HepG2 (cell line): Measurements from ENCODE around the gene CUL2. TPM values are rescaled to one million over a fixed set of nuclear protein-coding genes. Genes with fewer than 3 reads are reported as not detected.

Source experiments
- ATAC-seq: fragments of 200-7000 bp; cut with Tn5 transposase; 3 replicates; pipeline ENCODE4 v1.9.1; 2020; ENCODE audit warnings: mild to moderate bottlenecking, moderate library complexity
- BruUV-seq: library from RNA; stranded (reverse); fragments of 400-500 nt; replicated peaks from 2 replicates; lab custom pipeline; 2021; lab: Mats Ljungman, UMichigan
- CTCF ChIA-PET: fragments of 300-600 bp; formaldehyde crosslinking; extraction: SDS; loops from one replicate; lab custom pipeline; 2021; ENCODE audit warnings: low total read pairs, inconsistent platforms, low intra/inter-chr PET ratio; lab: Yijun Ruan, JAX
- POLR2A ChIA-PET: fragments of 350-600 bp; sonication (Branson Sonifier 250); formaldehyde crosslinking; loops from one replicate; lab custom pipeline; 2020; ENCODE audit warnings: antibody characterized with exemption, inconsistent platforms; lab: Yijun Ruan, JAX
- DNase-seq: peaks from one replicate; pipeline ENCODE4 v3.0.0-alpha.2; 2015; ENCODE audit warnings: low spot score
- FAIRE-seq: peaks from 3 replicates; lab custom pipeline; 2011; peaks lifted over from hg19 to GRCh38; lab: Jason Lieb, UNC
- H2AFZ ChIP-seq: one replicate; pipeline ENCODE4 v1.6.1; 2011; ENCODE audit warnings: low read length, inconsistent platforms
- H3K27ac ChIP-seq: fragments of 300-600 bp; 3 replicates; pipeline ENCODE4 v1.8.0; 2011; ENCODE audit warnings: mixed run types, mild to moderate bottlenecking, mixed read lengths, low read length, inconsistent platforms; ENCODE audit not compliant: insufficient read depth; ENCODE audit errors: extremely low read length
- H3K27me3 ChIP-seq, 2 experiments: fragments of 200-600 bp in 1 of 2; 2 replicates in 1 of 2; 3 replicates in 1 of 2; pipeline versions ENCODE4 v1.6.0 to v1.8.0; 2011; ENCODE audit warnings: low read length in 2 of 2, mild to moderate bottlenecking in 2 of 2, moderate library complexity in 2 of 2, inconsistent platforms in 1 of 2; ENCODE audit not compliant: insufficient read depth in 2 of 2, control insufficient read depth in 1 of 2
- H3K36me3 ChIP-seq, 2 experiments: fragments of 200-600 bp in 1 of 2; replicated peaks in 1 of 2; 2 replicates in 1 of 2; 3 replicates in 1 of 2; pipeline versions ENCODE4 v1.5.1 to v1.8.0; 2011; ENCODE audit warnings: low read length in 2 of 2, inconsistent platforms in 1 of 2; ENCODE audit not compliant: insufficient read depth in 2 of 2, control insufficient read depth in 1 of 2
- H3K4me1 ChIP-seq: 2 replicates; pipeline ENCODE4 v1.5.1; 2012; ENCODE audit warnings: low read length, inconsistent platforms; ENCODE audit not compliant: insufficient read depth
- H3K4me2 ChIP-seq: 2 replicates; pipeline ENCODE4 v1.6.0; 2011; ENCODE audit warnings: low read depth, low read length, inconsistent platforms
- H3K4me3 ChIP-seq, 3 experiments: fragments of 200-600 bp in 1 of 3; sonication (generic), shearing (Covaris generic) in 1 of 3; replicated peaks in 1 of 3; 2 replicates each; pipeline ENCODE4 v1.5.1; 2011 to 2016; ENCODE audit warnings: low read length in 3 of 3, inconsistent platforms in 2 of 3, low read depth in 2 of 3, mild to moderate bottlenecking in 2 of 3, control low read depth in 1 of 3, mixed read lengths in 1 of 3; ENCODE audit not compliant: insufficient read depth in 1 of 3
- H3K79me2 ChIP-seq: one replicate; pipeline ENCODE4 v1.6.1; 2011; ENCODE audit warnings: low read length, inconsistent platforms; ENCODE audit not compliant: insufficient read depth
- H3K9ac ChIP-seq: 2 replicates; pipeline ENCODE4 v1.6.0; 2011; ENCODE audit warnings: mild to moderate bottlenecking, low read depth, low read length, inconsistent platforms; ENCODE audit not compliant: insufficient read depth
- H3K9me3 ChIP-seq: 2 replicates; pipeline ENCODE4 v1.5.1; 2012; ENCODE audit warnings: mild to moderate bottlenecking, low read length
- H4K20me1 ChIP-seq: 2 replicates; pipeline ENCODE4 v1.6.0; 2011; ENCODE audit warnings: inconsistent platforms, mild to moderate bottlenecking, low read length, moderate library complexity; ENCODE audit not compliant: insufficient read depth
- FOXC1 ChIP-seq: sonication (generic); formaldehyde crosslinking; IDR thresholded peaks from 2 replicates; pipeline ENCODE4 v1.8.0; 2022; ENCODE audit warnings: mild to moderate bottlenecking, missing genetic modification reagents, borderline replicate concordance
- FOXK2 ChIP-seq: fragments of 450-650 bp; IDR thresholded peaks from 2 replicates; pipeline ENCODE4 v1.6.1; 2016
- KLF15 ChIP-seq: sonication (generic); formaldehyde crosslinking; IDR thresholded peaks from 2 replicates; pipeline ENCODE4 v1.8.1; 2023; ENCODE audit warnings: borderline replicate concordance, mild to moderate bottlenecking, inconsistent platforms, missing genetic modification reagents, mixed read lengths
- MBD4 ChIP-seq: IDR thresholded peaks from 2 replicates; pipeline ENCODE4 v1.6.1; 2012; ENCODE audit warnings: low read length, inconsistent platforms, borderline replicate concordance
- MYNN ChIP-seq: sonication (generic); formaldehyde crosslinking; IDR thresholded peaks from 2 replicates; pipeline ENCODE4 v1.4.0; 2020; ENCODE audit warnings: mild to moderate bottlenecking, low read depth, missing genetic modification reagents
- NR2F2 ChIP-seq: IDR thresholded peaks from 2 replicates; pipeline ENCODE4 v1.6.1; 2012; ENCODE audit warnings: low read depth, inconsistent platforms, borderline replicate concordance
- SP5 ChIP-seq: IDR thresholded peaks from 2 replicates; pipeline ENCODE4 v1.6.1; 2016; ENCODE audit warnings: low read depth, borderline replicate concordance
- SRY ChIP-seq: sonication (generic); formaldehyde crosslinking; IDR thresholded peaks from 2 replicates; pipeline ENCODE4 v1.8.0; 2022; ENCODE audit warnings: mild to moderate bottlenecking, missing genetic modification reagents
- ZFP36 ChIP-seq: fragments of 150-350 bp; IDR thresholded peaks from 2 replicates; pipeline ENCODE4 v1.6.1; 2018; ENCODE audit warnings: borderline replicate concordance, low read length, low read depth; ENCODE audit not compliant: partially characterized antibody
- ZNF782 ChIP-seq: sonication (generic); formaldehyde crosslinking; IDR thresholded peaks from 2 replicates; pipeline ENCODE4 v1.4.0; 2020; ENCODE audit warnings: missing genetic modification reagents, mild to moderate bottlenecking, borderline replicate concordance
- ZNF792 ChIP-seq: IDR thresholded peaks from 2 replicates; pipeline ENCODE4 v1.6.1; 2016
- WGBS: methylation state at CpG from one replicate; pipeline ENCODE4 v1.1.6; 2017; ENCODE audit warnings: low lambda C conversion rate; 5-methylcytosine and 5-hydroxymethylcytosine counted together
- in situ Hi-C: cut with HindIII; loops from 2 replicates; pipeline ENCODE4 v1.10.0; 2017; ENCODE audit warnings: low pct_unique_long_range_greater_than_20kb; ENCODE audit not compliant: extremely low pct_ligation_motif_present
- intact Hi-C: fragments of 100-400 bp; cut with micrococcal nuclease; formaldehyde crosslinking; loops from one replicate; pipeline ENCODE4 v1.10.0; 2022; ENCODE audit not compliant: unreplicated experiment
- polyA plus RNA-seq, 8 experiments: library from polyadenylated mRNA; depleted of rRNA in 3 of 8; stranded (reverse) in 7 of 8; unstranded in 1 of 8; fragments of >200 nt; fragmentation: Illumina TruSeq in 4 of 8; extraction: Trizol in 4 of 8; gene quantifications; 2 replicates each; pipeline versions ENCODE4 v1.2.1 to v1.2.3, GENCODE V29; 2011 to 2016; ENCODE audit warnings: low read depth in 4 of 8, missing spikeins in 1 of 8, mixed read lengths in 1 of 8; ENCODE audit not compliant: insufficient read depth in 1 of 8
- total RNA-seq, 5 experiments: library from RNA; depleted of rRNA; stranded (reverse); fragments of >200 nt; fragmentation: Illumina TruSeq; extraction: Trizol; gene quantifications; 2 replicates each; pipeline ENCODE4 v1.2.3, GENCODE V29; 2016; ENCODE audit warnings: low read depth in 1 of 5
- TF ChIP-seq, protein P1 (sequence below): sonication (generic); formaldehyde crosslinking; IDR thresholded peaks from 2 replicates; pipeline ENCODE4 v1.4.0; 2020; ENCODE audit warnings: mild to moderate bottlenecking, missing genetic modification reagents, borderline replicate concordance

The CUL2 gene
- total and polyA plus RNA-seq, 2 of the 13 experiments (the other 11 are each of a cell fraction or from before 2014, with no cell fraction given): 9.6 to 33.1 TPM

GRCh38 chr10:34959786-34960185 lies 130.4 kb downstream of the CUL2 start:
- WGBS: 50% methylated on average over 4 of the region's 4 CpGs
- Histone ChIP-seq H3K9ac (no peak overlapping the region), H3K9me3 (no peaks in the 10 kb centered on the region), H3K36me3 (no peaks in the 10 kb centered on the region), H2AFZ (no peak overlapping the region), H3K79me2 (no peaks in the 10 kb centered on the region), H3K27me3 (peaks cover 2 to 3% of the 10 kb centered on the region in 2 experiments; a peak in 2 of 5 replicates), H3K4me2 (no peak overlapping the region), H3K4me1 (peaks cover 16% of the 10 kb centered on the region), H4K20me1 (no peaks in the 10 kb centered on the region), H3K27ac (no peak overlapping the region), H3K4me3 (no peak overlapping the region)
- FAIRE-seq (no peak), DNase-seq (no peak), ATAC-seq (no peak)
- CTCF ChIA-PET: no interaction called here
- TF ChIP-seq SP5 (no peak), ZFP36 (no peak), ZNF782 (CRISPR knock-in tag) (no peak), NR2F2 (no peak), KLF15 (CRISPR knock-in tag) (no peak), FOXK2 (no peak), MBD4 (no peak), MYNN (CRISPR knock-in tag) (no peak), SRY (CRISPR knock-in tag) (no peak), FOXC1 (no peak), ZNF792 (CRISPR knock-in tag) (no peak)
- TF ChIP-seq, protein P1, sequence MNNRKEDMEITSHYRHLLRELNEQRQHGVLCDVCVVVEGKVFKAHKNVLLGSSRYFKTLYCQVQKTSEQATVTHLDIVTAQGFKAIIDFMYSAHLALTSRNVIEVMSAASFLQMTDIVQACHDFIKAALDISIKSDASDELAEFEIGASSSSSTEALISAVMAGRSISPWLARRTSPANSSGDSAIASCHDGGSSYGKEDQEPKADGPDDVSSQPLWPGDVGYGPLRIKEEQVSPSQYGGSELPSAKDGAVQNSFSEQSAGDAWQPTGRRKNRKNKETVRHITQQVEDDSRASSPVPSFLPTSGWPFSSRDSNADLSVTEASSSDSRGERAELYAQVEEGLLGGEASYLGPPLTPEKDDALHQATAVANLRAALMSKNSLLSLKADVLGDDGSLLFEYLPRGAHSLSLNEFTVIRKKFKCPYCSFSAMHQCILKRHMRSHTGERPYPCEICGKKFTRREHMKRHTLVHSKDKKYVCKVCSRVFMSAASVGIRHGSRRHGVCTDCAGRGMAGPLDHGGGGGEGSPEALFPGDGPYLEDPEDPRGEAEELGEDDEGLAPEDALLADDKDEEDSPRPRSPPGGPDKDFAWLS (CRISPR knock-in tag): no peak
- POLR2A ChIA-PET: no interaction called here
- intact Hi-C loops: no loop called here
- BruUV-seq: no TSS peak
- in situ Hi-C loops: no loop called here
